Activated CD4-positive, alpha-beta T cell treated with anti-CD3 and anti-CD28 coated beads, Interleukin-2, Interleukin-4, amounts not matched to agents 100 ng/mL and 50 ng/mL, durations not matched to agents 16 hours and 8 hours (primary cell): Measurements from ENCODE around the gene STYK1.
"Not testable (repeated sequence)": the region's sequence is repeated elsewhere in the genome, so short reads cannot be mapped to it uniquely, and the experiment has no call there.

Source experiments
- DNase-seq: peaks from one replicate; pipeline ENCODE4 v3.0.0-alpha.2; 2020; ENCODE audit warnings: low spot score

STYK1 gene

GRCh38 chr12:10620078-10620779 lies 53.6 kb downstream of the STYK1 start:
- DNase-seq: no peak

DNA sequence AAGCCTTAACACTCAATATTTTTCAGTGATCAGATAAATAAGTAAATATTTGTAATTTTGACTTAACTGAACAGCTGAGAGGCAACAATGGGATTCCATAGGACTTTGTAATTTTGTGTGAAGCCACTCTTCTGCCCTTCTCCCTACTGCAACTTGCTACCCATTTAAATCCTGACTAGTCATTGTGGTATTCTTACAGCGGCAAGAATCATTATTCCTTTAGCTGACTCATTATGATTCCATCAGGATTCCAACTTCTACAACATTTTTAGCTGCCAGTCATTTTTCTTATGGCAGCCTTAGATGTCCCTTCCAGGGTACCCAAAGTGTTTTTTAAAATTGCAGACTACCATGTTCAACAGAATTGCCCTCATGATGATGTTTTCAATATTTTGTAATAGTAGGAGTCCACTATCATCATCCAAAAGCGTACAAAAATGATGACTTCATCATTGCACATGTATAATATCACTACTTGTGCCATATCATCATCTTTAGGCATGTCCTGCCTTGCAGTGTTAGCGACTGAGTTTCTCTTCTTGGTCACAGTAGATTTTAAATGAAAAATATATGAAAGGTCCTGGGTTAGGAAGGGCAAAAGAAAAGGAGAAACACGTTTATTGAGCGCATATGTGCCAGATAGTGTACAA lies 55.4 kb downstream of the STYK1 start:
- no peak for DNase-seq

GRCh38 chr12:10617863-10618262 lies 56.0 kb downstream of the STYK1 start:
- DNase-seq: no peak

GRCh38 chr12:10615532-10615931 lies 58.3 kb downstream of the STYK1 start:
- peak; percentile 16 for DNase-seq

- no peak for DNase-seq
These were observed 59.8 kb downstream of the STYK1 start for GRCh38 chr12:10614056-10614370.

DNA sequence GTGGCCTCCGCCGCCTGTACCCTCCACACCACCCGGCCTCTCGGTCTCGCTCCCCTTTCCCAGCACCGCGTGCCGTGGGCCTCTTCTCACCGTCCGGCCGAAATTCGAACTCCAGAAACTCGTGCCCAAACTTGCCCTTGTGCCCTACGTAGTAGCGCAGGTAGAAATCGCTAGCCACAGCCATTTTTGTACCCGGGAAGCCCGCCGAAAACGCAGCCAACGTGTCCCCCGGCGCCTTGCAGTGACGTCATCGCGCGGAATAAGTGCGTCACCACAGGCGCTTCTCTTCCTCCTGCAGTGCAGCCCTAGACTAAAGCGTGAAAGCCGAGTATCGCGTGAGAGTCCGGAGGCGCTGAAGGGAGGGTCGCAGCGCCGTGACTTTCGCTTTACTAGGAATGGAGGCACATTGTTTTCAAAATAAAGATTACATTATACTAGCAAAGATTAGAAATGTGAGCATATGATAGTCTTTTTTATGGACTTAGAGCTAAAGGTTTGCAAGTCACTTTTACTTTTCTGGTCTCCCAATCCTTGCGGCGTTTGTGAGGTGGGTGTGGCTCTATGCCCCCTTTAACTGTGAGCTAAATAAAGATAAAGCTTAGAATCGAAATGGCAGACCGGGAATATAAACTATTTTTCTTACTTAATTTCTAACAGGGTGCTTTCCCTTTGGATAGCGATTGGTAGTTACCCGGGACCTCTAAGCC lies 60.4 kb downstream of the STYK1 start, which contains the start of gene MAGOHB:
Gene MAGOHB (minus strand): TSS at position 261 of the 707 bp plus-strand sequence. CDS start 77 bp downstream, at position 184.
- DNase-seq: peak; percentile 97

- DNase-seq: no peak
These were observed 60.9 kb downstream of the STYK1 start for GRCh38 chr12:10612984-10613348.

DNA sequence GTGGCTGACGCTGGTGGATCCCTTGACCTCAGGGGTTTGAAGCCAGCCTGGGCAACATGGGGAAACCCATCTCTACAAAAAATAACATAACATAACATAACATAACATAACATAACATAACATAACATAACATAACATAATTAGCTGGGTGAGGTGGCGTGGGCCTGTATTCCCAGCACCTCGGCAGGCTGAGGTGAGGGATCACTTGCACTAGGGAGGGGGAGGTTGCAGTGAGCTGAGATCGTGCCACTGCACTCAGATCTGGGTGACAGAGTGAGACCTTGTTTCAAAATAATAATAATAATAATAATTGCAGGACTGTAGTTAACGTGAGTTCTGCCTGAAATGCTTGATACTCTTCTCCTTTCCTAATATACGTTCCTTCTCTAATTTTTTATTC lies 61.7 kb downstream of the STYK1 start:
- no peak for DNase-seq

GRCh38 chr12:10611258-10611657 lies 62.6 kb downstream of the STYK1 start:
- not testable (repeated sequence) for DNase-seq

- no peak for DNase-seq
These were observed 63.7 kb downstream of the STYK1 start for GRCh38 chr12:10610188-10610587.

GRCh38 chr12:10607885-10608458 lies 65.9 kb downstream of the STYK1 start:
- no peak for DNase-seq

DNA sequence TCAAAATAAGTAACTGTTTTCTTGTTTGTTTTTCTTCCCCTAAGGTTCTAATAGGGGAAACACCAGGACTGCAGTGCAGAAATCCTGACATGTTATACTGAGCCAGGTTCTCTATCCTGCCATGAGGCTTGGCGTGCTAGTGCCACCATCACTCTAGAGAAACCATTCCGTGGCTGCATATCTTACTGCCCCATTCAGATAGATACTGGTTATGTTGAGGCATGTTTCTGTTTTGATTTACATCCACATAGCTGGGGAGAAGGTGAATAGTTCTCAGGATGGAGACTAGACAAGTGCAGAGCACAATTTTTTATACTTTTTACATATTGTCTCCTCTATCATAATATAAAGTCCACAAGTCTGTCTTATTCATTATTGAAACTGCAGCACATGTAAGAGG lies 72.0 kb downstream of the STYK1 start:
- no peak for DNase-seq

GRCh38 chr12:10600988-10601387 lies 72.9 kb downstream of the STYK1 start:
- DNase-seq: no peak

GRCh38 chr12:10595881-10596280 lies 78.0 kb downstream of the STYK1 start:
- DNase-seq: no peak

GRCh38 chr12:10590966-10591365 lies 82.9 kb downstream of the STYK1 start:
- DNase-seq: no peak

- DNase-seq: no peak
These were observed 89.4 kb downstream of the STYK1 start for GRCh38 chr12:10584415-10584814.

DNA sequence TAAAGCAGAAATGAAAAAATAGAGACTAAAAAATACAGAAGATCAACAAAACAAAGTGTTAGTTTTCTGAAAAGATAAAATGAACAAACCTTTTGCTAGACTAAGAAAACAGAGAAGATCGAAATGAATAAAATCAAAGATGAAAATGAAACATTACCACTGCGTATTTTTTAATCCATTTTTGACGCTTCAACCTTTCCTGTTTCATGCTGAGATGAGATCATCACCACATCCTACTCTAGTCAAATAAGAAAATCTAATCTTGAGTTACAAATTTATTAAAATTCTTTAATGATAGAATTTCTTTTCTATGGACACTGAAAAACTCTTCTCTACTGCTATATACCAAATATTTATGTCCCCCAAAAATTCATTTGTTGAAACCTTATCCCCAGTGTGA lies 91.1 kb downstream of the STYK1 start:
- no peak for DNase-seq

GRCh38 chr12:10582133-10582532 lies 91.7 kb downstream of the STYK1 start:
- DNase-seq: not testable (repeated sequence)

DNA sequence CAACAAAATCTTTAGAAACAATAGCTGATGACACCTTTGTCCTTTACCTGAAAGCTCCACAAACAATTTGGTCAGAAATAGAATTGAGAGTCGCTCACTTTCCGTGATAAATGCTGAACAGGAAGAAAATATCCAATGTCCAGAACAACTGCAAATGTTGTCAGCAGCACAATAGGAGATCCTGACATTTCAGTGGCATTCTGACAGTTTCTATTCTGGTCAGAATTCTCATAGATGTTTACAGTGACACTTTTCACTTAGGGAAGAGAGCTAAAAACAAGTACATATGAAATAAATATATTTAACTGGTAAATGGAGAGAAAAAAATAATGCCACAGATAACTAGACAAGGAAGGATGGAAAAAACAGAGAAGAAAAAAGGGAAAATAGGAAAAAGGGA lies 99.5 kb downstream of the STYK1 start:
- no peak for DNase-seq

DNA sequence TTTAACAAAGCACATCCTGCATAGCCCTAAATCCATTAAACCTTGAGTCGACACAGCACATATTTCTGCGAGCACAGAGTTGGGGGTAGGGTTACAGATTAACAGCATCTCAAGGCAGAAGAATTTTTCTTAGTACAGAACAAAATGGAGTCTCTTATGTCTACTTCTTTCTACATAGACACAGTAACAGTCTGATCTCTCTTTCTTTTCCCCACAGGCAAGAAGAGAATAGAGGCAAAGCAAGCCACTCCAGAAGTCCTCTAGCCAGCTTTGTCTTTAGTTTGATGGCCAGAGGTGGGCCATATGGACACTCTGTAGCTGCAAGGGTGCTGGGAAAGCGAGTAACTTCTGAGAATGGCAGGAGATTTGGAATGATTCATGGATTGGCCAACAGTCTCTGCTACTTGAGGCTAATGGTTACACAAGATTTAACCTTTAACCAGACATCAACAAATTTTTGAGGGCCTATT lies 101.8 kb downstream of the STYK1 start:
- DNase-seq: not testable (repeated sequence)

GRCh38 chr12:10571141-10571540 lies 102.7 kb downstream of the STYK1 start:
- DNase-seq: no peak
